GM11168 (cell line): ENCODE data around the gene EXOC6B.

Source experiments
- in situ Hi-C: fragments of 300-500 bp; cut with MboI; formaldehyde crosslinking; loops from one replicate; pipeline ENCODE4 v1.12.0; 2022; ENCODE audit warnings: low sequenced_read_pairs; ENCODE audit not compliant: unreplicated experiment

The EXOC6B gene

DNA sequence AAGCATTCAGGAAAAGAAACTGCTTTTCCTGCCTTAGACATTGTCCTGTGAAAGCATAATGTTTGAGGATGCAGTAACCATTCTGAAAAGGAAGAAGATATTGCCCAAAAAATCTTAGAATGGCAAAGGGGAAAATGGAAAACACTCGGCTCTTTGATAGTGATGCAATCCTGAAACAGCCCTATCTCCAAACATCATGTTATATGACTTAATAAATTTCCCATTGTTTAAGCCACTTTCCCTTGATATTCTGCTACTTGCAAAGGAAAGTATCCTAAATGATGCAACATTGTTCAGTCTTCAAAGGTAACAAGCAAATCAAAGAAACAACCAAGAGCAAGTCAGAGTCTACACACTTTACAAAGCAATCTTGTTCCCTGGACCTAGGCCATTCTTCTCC is 78.5 kb downstream of the EXOC6B start:
- in situ Hi-C loops, result no loop called here

DNA sequence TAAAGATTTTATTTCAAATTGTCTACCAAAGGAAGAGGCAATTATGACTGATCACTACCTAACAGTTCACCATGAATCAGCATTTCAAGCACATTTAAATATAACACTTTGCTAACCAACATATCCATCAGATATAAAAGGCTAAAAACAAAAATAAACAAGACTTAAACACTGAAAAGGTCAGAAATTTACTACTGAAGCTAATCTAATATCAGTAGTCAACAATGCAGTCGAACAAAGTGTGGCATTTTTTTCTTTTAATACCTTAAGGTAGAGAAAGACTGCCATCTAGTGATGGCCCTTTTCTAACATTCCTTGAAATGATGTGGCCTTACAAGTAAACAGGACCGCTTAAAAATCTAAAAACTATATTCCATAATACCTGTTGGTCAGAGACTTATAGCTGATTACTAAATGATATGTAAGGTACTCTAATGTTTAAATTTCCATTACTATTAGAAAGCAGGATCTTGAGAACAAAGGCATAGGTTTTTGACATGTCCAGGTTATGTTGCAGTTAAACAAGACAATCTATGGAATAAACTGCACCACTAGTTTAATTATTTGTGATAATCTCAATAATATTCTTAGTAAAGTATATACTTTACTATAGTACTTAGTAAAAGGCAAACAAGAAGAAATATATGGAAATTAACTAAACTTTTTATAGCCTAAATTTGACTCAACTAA is 80.0 kb downstream of the EXOC6B start:
- in situ Hi-C loops, result no loop called here

DNA sequence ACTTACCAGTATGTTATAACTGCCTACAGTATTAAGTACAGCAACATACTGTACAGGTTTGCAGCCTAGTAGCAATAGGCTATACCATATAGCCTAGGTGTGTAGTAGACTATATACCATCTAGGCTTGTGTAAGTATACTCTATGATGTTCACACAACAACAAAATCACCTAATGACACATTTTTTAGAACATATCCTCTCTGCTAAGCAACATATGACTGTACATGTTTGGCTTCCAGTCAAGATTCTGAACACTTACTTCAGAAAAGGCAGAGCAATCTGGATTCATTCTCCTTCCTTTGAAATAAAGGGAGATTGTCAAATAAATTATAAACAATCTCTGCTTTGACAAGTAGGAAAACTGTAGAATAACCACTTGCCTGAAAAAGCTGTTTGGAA is 81.8 kb downstream of the EXOC6B start:
- in situ Hi-C loops, result no loop called here

DNA sequence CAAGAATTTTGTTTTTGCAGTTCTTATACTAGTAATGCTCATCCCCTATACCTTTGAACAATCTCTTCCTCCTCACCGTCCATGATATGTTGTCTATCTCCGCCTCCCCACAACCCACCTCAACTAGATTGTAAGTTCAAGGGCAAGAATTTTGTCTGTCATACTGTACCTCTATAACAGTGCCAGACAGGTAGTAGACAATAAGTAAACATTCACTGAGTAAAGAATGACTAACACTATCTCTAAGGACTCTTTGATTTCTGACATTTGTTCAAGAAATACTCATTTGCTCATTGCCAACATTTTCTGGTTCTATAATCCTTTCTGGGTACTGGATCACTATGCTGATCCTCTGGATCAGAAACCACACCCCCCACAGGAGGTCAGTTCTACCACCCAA is 82.4 kb downstream of the EXOC6B start:
- in situ Hi-C loops, result no loop called here

DNA sequence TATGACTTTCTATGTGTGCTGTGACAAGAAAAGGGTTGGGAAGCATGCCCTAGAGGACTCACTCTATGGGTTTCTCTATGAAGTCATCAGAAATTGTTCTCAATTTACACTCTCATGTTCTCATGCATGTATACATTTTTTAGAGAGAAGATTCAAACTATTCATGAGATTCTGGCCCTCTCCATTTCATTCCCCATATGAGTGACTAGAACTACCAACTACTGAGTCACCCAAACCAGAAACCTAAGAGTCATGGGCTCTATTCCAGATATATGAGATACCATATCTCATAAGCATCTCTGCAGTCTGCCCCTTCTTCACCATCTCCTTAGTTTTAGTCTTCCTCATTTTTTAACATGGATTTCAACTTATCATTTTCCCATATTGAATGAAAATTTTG is 87.7 kb downstream of the EXOC6B start:
- in situ Hi-C loops, result no loop called here

DNA sequence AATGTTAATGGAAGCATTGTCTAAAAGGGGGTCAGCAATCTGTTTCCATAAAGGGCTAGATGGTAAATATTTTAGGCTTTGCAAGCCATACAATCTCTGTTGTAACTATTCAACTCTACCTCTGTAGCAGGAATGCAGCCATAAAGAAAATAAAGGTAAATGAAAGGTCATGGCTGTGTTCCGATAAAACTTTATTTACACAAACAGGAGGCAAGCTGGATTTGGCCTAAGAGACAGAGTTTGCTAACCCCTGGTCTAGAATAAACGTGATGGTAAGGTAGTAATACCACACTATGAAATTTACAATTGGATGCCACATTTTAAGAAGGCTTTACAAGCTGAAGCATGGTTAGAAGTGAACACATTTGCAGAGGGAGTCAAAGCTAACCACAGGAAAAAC is 91.4 kb downstream of the EXOC6B start:
- in situ Hi-C loops, result no loop called here

DNA sequence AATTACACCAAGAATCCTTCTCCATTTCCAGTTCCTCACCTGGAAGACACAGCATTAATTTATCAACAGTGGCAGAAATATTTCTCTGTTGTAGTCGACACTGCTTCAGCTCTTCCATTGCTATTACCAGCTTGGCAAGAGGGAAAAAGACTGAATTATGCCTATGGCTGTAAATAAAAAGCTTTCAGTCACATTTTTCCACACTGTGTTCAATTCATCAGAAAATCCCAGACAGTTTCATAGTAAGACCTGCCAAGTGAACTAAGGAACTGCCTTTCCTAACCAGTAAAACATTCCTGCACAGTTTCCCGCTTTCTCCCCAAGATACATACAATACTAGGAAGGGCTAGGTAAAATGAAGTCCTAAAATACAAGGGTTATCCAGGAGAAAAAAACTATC is 94.7 kb downstream of the EXOC6B start:
- in situ Hi-C loops, result no loop called here

DNA sequence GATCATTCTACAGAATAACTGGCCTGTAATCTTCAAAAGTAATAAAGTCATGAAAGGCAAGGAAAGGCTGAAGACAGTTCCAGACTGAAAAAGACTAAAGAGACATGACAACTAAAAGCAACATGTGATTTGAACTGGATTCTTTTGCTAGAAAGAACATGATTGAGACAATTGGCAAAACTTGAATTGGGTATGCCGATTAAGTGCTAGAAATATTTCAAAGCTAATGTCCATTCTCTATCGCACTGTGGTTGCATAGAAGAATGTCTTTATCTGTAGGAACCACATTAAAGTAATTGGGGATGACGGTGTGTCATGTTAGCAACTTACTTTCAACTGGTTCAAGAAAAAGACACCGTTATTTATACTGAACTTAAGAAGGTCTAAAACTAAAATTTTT is 98.5 kb downstream of the EXOC6B start:
- in situ Hi-C loops, result no loop called here

DNA sequence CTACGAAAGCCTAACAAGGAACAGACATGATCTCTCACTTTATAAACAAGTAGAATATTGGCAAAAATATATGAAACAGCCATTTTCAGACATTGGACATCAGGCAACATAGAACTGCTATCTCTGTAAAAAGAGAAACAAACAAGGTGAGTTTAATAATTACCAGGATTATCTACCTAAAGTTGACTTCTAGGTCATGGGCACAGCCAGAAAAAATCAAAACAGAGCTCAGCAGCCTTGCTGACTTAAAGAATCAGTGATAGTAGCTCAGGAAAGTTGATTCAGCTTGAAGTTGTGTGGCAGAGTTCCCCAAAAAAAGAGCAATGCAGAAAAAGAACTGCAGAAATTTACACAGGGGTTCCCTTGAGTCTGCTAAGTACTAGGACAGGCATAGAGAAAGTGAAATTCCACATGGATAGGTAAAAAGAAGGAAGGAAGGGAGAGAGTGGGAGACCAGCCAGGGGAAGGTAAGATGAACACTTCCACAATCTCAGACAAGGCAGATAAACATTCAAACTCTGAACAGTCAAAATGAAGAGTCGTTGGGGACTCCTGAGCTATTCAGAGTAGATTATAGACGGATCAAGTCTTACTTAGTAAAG is 102.0 kb downstream of the EXOC6B start:
- in situ Hi-C loops, result no loop called here

DNA sequence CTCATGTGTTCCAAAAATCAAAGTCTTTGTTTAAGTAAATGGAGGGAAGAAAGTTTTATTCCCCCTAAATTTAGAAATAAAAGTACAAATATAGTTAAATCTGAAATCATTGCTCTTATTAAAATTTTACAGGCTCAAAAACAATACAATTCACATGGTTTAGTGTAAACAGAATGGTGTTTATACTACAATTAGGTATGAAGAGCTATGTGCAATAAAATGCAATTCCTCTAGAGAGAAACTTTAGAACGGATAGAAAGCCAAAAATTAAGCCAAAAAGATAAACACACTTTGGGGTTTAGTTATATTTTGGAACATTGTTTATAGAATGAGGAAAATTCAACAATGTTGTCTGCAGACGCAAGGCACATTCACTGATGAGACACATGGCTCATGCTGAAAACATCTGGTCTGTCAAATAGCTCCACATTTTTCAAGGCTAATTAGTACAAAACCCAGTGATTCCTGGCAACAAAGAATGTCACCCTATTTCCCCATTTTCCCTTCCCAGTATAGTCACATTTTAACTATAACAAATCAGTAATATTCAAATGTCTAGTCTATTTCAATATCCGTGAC is 103.3 kb downstream of the EXOC6B start:
- in situ Hi-C loops, result no loop called here

DNA sequence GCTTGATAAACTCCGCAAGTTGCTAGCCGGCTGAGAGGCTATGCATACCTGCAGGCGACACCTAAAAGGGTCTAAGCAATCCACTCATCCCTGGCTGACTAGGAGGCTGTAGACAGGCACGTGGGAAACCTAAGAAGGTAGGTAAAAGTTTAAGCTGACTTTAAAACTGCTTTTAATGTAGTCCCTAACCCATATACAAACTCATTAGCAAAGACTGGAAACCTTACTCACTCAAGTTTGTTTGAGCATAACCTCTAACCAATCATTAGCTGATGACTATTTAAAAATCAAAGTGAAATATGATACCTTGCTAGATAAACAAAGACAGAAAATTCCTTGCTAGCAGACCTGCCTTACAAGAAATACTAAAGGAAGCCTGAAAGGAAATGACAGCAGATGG is 106.4 kb downstream of the EXOC6B start:
- in situ Hi-C loops, result no loop called here

DNA sequence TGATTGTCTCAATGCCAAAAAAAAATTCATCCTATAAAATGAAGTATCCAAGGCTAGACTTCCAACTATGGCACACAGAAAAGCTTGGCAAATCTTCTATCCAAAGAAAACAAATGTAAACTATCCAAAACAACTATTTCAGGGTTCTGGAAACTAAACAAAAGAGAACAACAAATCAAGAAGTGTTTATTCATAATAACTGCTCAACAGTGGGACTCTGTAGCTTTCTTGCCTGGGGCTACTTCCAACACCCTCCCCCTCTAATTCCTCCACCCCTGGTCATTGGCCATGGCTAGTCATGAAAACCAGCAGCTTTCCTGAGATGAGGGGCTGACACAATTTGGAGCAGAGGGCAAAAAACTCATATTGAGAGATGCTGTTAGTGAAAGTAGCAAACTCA is 107.0 kb downstream of the EXOC6B start:
- in situ Hi-C loops, result no loop called here

DNA sequence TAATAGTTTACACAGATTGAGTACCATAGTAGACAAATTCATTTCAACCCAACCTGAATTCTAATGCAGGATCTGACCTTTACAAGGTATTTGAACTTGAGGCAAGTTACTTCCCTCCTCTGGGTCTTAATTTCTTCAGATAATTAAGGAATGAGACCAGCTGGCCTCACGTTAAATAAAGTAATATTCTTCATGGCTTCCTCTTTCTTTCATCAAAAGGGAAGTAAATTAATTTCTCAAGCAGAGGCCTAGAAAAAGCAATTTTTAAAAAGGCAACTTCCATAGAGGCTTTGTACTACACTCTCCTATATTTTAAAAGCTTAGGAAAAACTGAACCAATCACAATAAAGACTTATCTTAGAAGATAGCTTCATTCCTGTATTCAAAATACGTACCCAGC is 109.2 kb downstream of the EXOC6B start:
- in situ Hi-C loops, result no loop called here

DNA sequence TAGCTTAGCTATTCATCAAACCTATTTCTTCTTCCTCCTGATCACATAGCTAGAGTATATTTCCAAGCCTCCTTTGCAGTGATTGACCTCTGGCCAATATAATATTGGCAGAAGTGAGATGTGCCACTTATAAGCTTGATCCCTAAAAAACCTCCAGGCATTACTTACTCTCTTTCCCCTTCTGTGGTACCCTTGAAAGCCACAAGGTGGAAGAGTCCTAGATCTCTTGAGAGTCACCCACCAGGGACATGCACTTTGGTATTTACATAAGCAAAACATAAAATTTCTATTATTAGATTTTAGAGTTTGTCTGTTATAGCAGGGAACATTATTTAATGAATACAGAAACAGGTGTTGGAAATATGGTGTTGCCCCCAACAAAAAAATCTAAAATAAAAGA is 112.0 kb downstream of the EXOC6B start:
- in situ Hi-C loops, result no loop called here

DNA sequence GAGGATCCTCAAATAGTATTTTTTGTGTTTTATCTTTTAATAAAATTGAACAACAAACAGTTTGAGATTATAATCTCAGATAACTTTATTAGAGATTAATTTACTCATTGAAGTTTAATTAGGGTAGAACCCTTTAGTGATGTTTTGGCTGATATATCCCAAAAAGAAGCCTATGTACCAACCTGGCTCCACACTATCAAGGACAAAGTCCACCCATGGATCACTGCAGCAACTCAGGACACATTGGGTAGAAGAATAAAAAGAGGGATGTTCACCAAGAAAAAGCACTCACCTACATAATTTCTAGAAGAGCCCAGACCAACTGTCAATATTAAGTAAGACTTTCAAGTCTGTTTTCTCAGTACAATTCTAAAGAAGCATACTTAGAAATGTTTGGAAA is 112.9 kb downstream of the EXOC6B start:
- in situ Hi-C loops, result no loop called here

DNA sequence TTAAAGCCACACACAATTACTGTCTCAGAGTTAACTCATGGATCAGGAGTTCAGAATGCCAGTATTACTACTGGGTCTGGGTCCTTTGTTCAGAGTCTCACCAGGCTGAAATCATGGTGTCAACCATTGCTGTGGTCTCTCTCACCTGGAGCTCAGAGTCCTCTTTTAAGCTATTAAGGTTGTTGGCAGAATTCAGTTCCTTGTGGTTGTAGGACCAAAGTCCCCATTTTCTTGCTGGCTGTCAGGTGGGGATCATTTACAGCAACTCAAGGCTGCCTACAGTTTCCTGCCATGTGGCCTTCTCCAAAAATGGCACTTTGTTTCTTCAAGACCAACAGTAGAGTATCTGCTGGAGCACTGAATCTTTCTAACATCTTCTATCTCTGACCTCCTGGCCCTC is 113.5 kb downstream of the EXOC6B start:
- in situ Hi-C loops, result no loop called here

DNA sequence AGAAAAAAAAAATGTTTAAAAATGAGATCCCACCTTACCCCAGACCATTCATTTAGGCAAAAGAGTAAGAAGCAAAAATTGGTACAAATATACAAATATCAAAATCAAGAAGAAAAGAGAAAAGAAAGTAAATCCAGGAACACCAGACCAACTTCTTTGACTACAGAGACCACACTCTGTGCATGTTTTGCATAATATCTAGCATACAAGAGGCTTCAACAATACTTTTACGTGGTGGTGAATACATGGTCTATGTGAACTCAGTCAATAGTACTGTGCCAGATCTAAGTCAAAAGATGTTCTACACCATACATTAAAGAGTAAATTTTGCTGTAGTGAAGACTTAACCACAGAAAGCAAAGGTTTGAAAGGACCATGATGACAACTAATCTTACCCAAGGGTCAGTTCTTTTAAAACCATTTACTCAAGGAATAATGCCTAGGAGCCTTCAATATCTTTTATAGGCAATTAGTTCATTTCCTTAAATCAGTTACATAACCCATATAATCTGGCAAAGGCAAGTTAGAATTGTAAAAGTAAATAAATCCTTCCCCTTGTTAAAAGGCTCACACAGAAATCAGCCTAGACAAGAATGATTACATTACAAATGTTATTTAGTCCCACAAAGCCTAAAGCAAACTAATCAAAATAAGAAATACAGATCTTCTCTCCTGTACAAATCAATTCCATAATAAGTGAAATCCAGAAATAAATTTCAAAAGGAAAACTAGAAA is 115.2 kb downstream of the EXOC6B start:
- in situ Hi-C loops, result no loop called here

DNA sequence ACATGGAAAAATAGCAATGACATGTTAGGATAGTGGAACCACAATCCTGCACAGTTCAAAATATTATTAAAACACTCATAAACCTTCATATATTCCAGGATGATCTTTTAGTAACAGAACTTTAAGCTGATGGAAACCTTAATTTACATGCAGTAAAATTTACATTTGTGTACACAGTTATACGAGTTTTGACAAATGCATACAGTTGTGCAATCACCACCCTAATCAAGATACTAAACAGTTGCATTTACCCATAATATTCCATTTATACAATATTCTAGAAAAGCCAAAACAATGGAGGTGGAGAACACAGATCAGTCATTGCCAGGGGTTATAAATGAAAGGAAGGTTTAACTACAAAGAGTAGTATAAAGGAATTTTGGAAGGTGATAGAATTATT is 117.6 kb downstream of the EXOC6B start:
- in situ Hi-C loops, result no loop called here

DNA sequence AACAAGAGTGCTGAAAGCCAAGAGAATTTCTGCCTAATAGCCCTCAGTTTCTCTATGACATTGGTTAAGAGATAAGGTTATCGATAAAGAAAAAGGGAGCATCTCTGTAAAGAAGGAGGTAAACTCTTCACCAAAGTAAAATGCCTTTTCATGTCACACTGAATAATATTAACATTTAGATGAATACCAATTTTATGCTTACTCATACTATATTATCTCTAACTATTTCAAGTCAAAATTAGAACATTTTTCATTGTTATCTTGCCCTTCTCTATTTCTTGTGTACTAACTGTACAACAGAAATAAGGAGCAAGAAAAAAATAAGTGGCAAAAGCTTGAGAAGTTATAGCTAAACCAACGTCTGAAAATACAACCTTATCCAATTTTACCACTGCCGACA is 127.5 kb downstream of the EXOC6B start:
- in situ Hi-C loops, result no loop called here

DNA sequence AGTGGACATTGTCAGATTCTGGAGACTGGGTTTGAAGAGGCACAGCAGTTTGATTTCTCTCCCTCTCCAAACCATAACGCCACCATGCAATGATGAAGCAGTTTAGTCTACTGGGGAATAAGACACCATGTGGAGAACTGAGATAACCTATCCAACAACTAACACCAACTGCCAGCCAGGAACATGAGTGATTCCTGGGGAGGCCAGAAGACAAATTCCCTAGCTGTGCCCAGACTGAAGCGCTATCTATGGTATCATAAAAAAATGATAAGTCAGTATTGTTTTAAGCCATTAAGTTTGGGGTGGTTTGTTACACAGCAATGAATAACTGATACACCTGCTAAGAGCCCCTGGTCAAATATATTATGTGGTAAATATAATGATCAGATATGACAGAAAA is 129.3 kb downstream of the EXOC6B start:
- in situ Hi-C loops, result no loop called here

DNA sequence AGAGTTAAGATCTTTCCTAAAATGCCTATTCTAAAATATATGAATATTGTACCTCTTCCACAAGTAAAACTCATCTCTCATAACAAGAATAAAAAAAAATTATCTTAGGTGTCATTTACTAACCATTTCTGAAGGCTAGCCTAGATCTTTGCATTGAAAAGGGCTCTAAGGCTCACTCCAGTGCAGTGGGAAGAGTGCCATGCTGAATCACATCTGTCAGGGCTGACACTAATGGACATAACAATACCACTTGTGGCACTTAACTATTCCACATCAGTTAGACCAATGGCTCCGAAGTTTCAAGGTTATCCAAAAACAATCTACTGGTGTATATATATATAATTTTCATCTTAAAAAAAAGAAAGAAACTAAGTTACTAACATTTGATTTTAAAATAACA is 130.2 kb downstream of the EXOC6B start:
- in situ Hi-C loops, result no loop called here
